Measurements from ENCODE around the gene PNMT. TPM values are rescaled to one million over a fixed set of nuclear protein-coding genes. Genes with fewer than 3 reads are reported as not detected.

PNMT gene
- total RNA-seq, 3 donors from 2014 or later (not counting 1 experiment from before 2014, with no cell fraction given) = 1.2 to 2.5 (median 2.2) TPM

- no peaks in the 10 kb centered on the region for H3K9me3 Mint-ChIP-seq
- H3K9me3 ChIP-seq (ENCODE audit: control insufficient read depth, insufficient read depth, low read length) = no peaks in the 10 kb centered on the region
- H3K4me1 Mint-ChIP-seq = peaks cover 40 to 62% of the 10 kb centered on the region in 2 donors
- DNase-seq (no peak), ATAC-seq (no peak)
- no peak for TF ChIP-seq CTCF (IDR thresholded peaks at IDR 0.05)
- intact Hi-C loops (cut with micrococcal nuclease) = no loop called here
- peak overlapping the region; percentile 65 to 79 for H3K27ac Mint-ChIP-seq
- peaks cover 16% of the 10 kb centered on the region for H3K36me3 ChIP-seq (ENCODE audit: control insufficient read depth, insufficient read depth, low read length)
- 76% methylated on average over 7 of the region's 7 CpGs for WGBS (ENCODE audit: insufficient coverage)
- no peak overlapping the region for H3K4me3 Mint-ChIP-seq
- H3K27me3 ChIP-seq (ENCODE audit: control insufficient read depth, insufficient read depth, low read length) = no peaks in the 10 kb centered on the region
- H3K27me3 Mint-ChIP-seq (ENCODE audit: low read depth in 2 of 2) = no peaks in the 10 kb centered on the region
- peaks cover 3% of the 10 kb centered on the region for H3K4me1 ChIP-seq (ENCODE audit: control insufficient read depth, insufficient read depth, low read length)
- no peaks in the 10 kb centered on the region for H3K36me3 Mint-ChIP-seq
- no peak overlapping the region for H3K27ac ChIP-seq (ENCODE audit: low read length)
- no peak overlapping the region for H3K4me3 ChIP-seq (ENCODE audit: low read length)
Observed at GRCh38 chr17:39652587-39653315, 15.5 kb upstream of the PNMT start.

- H3K4me3 Mint-ChIP-seq = no peak overlapping the region
- intact Hi-C loops (cut with micrococcal nuclease) = no loop called here
- Histone ChIP-seq H3K9me3 (ENCODE audit: control insufficient read depth, insufficient read depth, low read length) (no peaks in the 10 kb centered on the region), H3K4me1 (ENCODE audit: control insufficient read depth, insufficient read depth, low read length) (peaks cover 3% of the 10 kb centered on the region), H3K36me3 (ENCODE audit: control insufficient read depth, insufficient read depth, low read length) (peaks cover 22% of the 10 kb centered on the region), H3K4me3 (ENCODE audit: low read length) (no peak overlapping the region), H3K27me3 (ENCODE audit: control insufficient read depth, insufficient read depth, low read length) (no peaks in the 10 kb centered on the region), H3K27ac (ENCODE audit: low read length) (no peak overlapping the region)
- H3K36me3 Mint-ChIP-seq = no peaks in the 10 kb centered on the region
- no peak for ATAC-seq
- 89% methylated on average over 12 of the region's 12 CpGs for WGBS (ENCODE audit: insufficient coverage)
- peak overlapping the region; percentile 59 to 79 for H3K27ac Mint-ChIP-seq
- no peaks in the 10 kb centered on the region for H3K9me3 Mint-ChIP-seq
- no peak for DNase-seq
- no peak for TF ChIP-seq CTCF (IDR thresholded peaks at IDR 0.05)
- no peaks in the 10 kb centered on the region for H3K27me3 Mint-ChIP-seq (ENCODE audit: low read depth in 2 of 2)
- peaks cover 40 to 62% of the 10 kb centered on the region in 2 donors for H3K4me1 Mint-ChIP-seq
Observed at GRCh38 chr17:39653316-39653661, 15.0 kb upstream of the PNMT start.

GRCh38 chr17:39653662-39654331 is 14.5 kb upstream of the PNMT start:
- no peak overlapping the region for H3K4me3 ChIP-seq (ENCODE audit: low read length)
- DNase-seq = peak; percentile 77 to 87
- intact Hi-C loops (cut with micrococcal nuclease) = no loop called here
- peaks cover 6% of the 10 kb centered on the region for H3K4me1 ChIP-seq (ENCODE audit: control insufficient read depth, insufficient read depth, low read length)
- peak; percentile 81 to 98 (median 95) for ATAC-seq
- no peak overlapping the region for H3K27ac ChIP-seq (ENCODE audit: low read length)
- Mint-ChIP-seq H3K4me1 (peaks cover 37 to 58% of the 10 kb centered on the region in 2 donors), H3K27me3 (ENCODE audit: low read depth in 2 of 2) (no peaks in the 10 kb centered on the region), H3K4me3 (no peak overlapping the region), H3K36me3 (no peaks in the 10 kb centered on the region), H3K27ac (peak overlapping the region in 1 of 2 donors; percentile 59), H3K9me3 (no peaks in the 10 kb centered on the region)
- H3K27me3 ChIP-seq (ENCODE audit: control insufficient read depth, insufficient read depth, low read length) = no peaks in the 10 kb centered on the region
- H3K9me3 ChIP-seq (ENCODE audit: control insufficient read depth, insufficient read depth, low read length) = no peaks in the 10 kb centered on the region
- H3K36me3 ChIP-seq (ENCODE audit: control insufficient read depth, insufficient read depth, low read length) = peaks cover 26% of the 10 kb centered on the region
- WGBS (ENCODE audit: insufficient coverage) = 74% methylated on average over 14 of the region's 14 CpGs
- peak; percentile 93 for TF ChIP-seq CTCF (IDR thresholded peaks at IDR 0.05)
